Fibroblast of lung (primary cell): ENCODE results near the gene GRAP2. TPM values are rescaled to one million over a fixed set of nuclear protein-coding genes. Genes with fewer than 3 reads are reported as not detected.

Source experiments
- DNase-seq, 2 donors: peaks; one replicate each; pipeline versions ENCODE4 v3.0.0 to v3.0.0-alpha.2; 2010; ENCODE audit warnings: low read depth in 2 of 2
- H2AFZ ChIP-seq: 2 replicates; pipeline ENCODE4 v1.5.1; 2012; ENCODE audit warnings: low read length, control low read depth, inconsistent platforms
- H3K27ac ChIP-seq: 2 replicates; pipeline ENCODE4 v1.5.1; 2011; ENCODE audit warnings: low read length, control low read depth; ENCODE audit not compliant: insufficient read depth
- H3K27me3 ChIP-seq: 2 replicates; pipeline ENCODE4 v1.5.1; 2011; ENCODE audit warnings: mild to moderate bottlenecking, low read length; ENCODE audit not compliant: control insufficient read depth, insufficient read depth
- H3K36me3 ChIP-seq: 2 replicates; pipeline ENCODE4 v1.5.1; 2011; ENCODE audit warnings: low read length; ENCODE audit not compliant: control insufficient read depth, insufficient read depth
- H3K4me1 ChIP-seq: 2 replicates; pipeline ENCODE4 v1.5.1; 2011; ENCODE audit warnings: low read length; ENCODE audit not compliant: control insufficient read depth, insufficient read depth; ENCODE audit errors: extremely low read depth
- H3K4me2 ChIP-seq: 2 replicates; pipeline ENCODE4 v1.5.1; 2011; ENCODE audit warnings: low read length, control low read depth; ENCODE audit not compliant: insufficient read depth; ENCODE audit errors: extremely low read depth
- H3K4me3 ChIP-seq, 4 experiments: fragments of 200-600 bp in 1 of 4; sonication (generic) in 1 of 4; replicated peaks in 1 of 4; 2 replicates each; pipeline ENCODE4 v1.5.1; 2011 to 2016; ENCODE audit warnings: low read length in 4 of 4, low read depth in 3 of 4, mild to moderate bottlenecking in 3 of 4, control low read depth in 2 of 4, inconsistent platforms in 1 of 4, mixed read lengths in 1 of 4; ENCODE audit not compliant: insufficient read depth in 1 of 4; ENCODE audit errors: control extremely low read depth in 1 of 4
- H3K79me2 ChIP-seq: 2 replicates; pipeline ENCODE4 v1.5.1; 2012; ENCODE audit warnings: mild to moderate bottlenecking, low read length, inconsistent platforms; ENCODE audit not compliant: control insufficient read depth, insufficient read depth
- H3K9ac ChIP-seq: 2 replicates; pipeline ENCODE4 v1.5.1; 2011; ENCODE audit warnings: mild to moderate bottlenecking, low read length, control low read depth; ENCODE audit not compliant: insufficient read depth
- H3K9me3 ChIP-seq: 2 replicates; pipeline ENCODE4 v1.5.1; 2012; ENCODE audit warnings: low read depth, low read length; ENCODE audit not compliant: control insufficient read depth, insufficient read depth
- H4K20me1 ChIP-seq: 2 replicates; pipeline ENCODE4 v1.5.1; 2011; ENCODE audit warnings: low read length; ENCODE audit not compliant: control insufficient read depth, insufficient read depth; ENCODE audit errors: extremely low read depth
- polyA plus RNA-seq, 2 donors: library from polyadenylated mRNA; depleted of rRNA in 1 of 2; stranded (reverse) in 1 of 2; unstranded in 1 of 2; fragments of >200 nt; gene quantifications; 2 replicates each; pipeline ENCODE4 v1.2.1, GENCODE V29; 2011 to 2012; ENCODE audit warnings: missing spikeins in 1 of 2
- total RNA-seq: library from RNA; depleted of rRNA; stranded (reverse); fragments of >200 nt; gene quantifications from 2 replicates; pipeline ENCODE4 v1.2.1, GENCODE V29; 2014
- TF ChIP-seq, protein P1 (sequence below), 2 donors: IDR thresholded peaks in 1 of 2; conservative IDR thresholded peaks in 1 of 2; 1 replicate in 1 of 2; 2 replicates in 1 of 2; pipeline ENCODE4 v1.5.1; 2011 to 2012; ENCODE audit warnings: low read length in 2 of 2, control low read depth in 1 of 2, inconsistent platforms in 1 of 2, low read depth in 1 of 2, mild to moderate bottlenecking in 1 of 2

The GRAP2 gene
- total and polyA plus RNA-seq, 2 donors (not counting 1 experiment from before 2014, with no cell fraction given) = not detected

DNA sequence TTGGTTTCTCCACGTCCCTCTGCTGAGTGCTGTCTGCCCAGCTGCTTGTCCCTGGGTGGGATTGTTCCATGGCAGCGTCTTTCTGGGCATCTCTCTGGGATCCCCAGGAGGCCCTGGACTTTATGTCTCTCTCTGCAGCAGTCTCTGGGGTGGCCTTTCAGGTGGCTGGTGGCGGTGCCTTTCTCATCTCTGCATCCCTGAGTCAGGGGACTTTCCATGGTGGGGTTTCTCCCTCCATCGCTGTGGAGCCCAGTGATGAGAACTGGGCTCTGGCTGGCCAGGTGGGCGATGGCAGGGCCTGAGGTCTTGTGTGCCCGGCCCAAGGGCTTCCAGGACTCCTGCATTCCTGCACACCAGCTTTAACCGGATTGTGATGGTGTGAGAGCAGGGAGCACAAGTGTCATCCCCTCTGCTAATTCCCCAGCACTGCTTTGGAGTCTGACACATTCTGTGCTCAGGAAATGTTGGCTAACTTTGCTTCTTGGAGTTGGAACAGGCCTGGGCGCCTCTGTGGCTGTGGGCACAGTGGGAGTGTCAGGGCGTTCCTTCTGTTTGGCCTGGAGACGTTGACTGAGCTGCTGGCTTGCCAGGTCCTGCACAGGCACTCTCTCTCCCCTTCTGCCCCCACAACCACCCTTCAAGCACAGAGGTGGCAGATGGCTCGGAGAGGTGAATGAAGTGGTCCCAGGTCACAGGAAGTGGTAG, 121.8 kb downstream of the GRAP2 start:
- Histone ChIP-seq H3K27ac (no peak overlapping the region), H3K4me3 (no peak overlapping the region), H4K20me1 (no peaks in the 10 kb centered on the region), H3K4me2 (no peak overlapping the region), H3K27me3 (peaks cover 2% of the 10 kb centered on the region), H3K36me3 (no peaks in the 10 kb centered on the region), H3K4me1 (no peaks in the 10 kb centered on the region), H3K9me3 (no peaks in the 10 kb centered on the region), H2AFZ (no peak overlapping the region), H3K79me2 (no peaks in the 10 kb centered on the region), H3K9ac (no peak overlapping the region)
- TF ChIP-seq, protein P1, sequence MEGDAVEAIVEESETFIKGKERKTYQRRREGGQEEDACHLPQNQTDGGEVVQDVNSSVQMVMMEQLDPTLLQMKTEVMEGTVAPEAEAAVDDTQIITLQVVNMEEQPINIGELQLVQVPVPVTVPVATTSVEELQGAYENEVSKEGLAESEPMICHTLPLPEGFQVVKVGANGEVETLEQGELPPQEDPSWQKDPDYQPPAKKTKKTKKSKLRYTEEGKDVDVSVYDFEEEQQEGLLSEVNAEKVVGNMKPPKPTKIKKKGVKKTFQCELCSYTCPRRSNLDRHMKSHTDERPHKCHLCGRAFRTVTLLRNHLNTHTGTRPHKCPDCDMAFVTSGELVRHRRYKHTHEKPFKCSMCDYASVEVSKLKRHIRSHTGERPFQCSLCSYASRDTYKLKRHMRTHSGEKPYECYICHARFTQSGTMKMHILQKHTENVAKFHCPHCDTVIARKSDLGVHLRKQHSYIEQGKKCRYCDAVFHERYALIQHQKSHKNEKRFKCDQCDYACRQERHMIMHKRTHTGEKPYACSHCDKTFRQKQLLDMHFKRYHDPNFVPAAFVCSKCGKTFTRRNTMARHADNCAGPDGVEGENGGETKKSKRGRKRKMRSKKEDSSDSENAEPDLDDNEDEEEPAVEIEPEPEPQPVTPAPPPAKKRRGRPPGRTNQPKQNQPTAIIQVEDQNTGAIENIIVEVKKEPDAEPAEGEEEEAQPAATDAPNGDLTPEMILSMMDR (conservative IDR thresholded peaks at IDR 0.05 in 1 of 2, IDR thresholded peaks at IDR 0.05 in 1 of 2; ENCODE audit: low read depth in 1 of 2, low read length in 2 of 2) = no peak
- DNase-seq = no peak

Other genes with a start within 250 kb of the GRAP2 start
- gene ENTHD1, start 7.3 kb upstream of the GRAP2 start, total RNA-seq = not detected in 2 replicates
- gene ENTHD1, start 7.3 kb upstream of the GRAP2 start, polyA plus RNA-seq = not detected in 2 replicates
- not detected in 2 replicates for gene TMA7B, start 59.3 kb downstream of the GRAP2 start, total RNA-seq
- not detected in 2 replicates for gene TMA7B, start 59.3 kb downstream of the GRAP2 start, polyA plus RNA-seq
- under 0.01 TPM in 1 of 2 replicates, not detected in the other for gene FAM83F, start 93.9 kb downstream of the GRAP2 start, total RNA-seq
- gene FAM83F, start 93.9 kb downstream of the GRAP2 start, polyA plus RNA-seq = 0.01 TPM in 1 of 2 replicates, not detected in the other